Testis (tissue), 3 donors: Measurements from ENCODE around the gene GDNF. TPM values are rescaled to one million over a fixed set of nuclear protein-coding genes. Genes with fewer than 3 reads are reported as not detected.

Experiments used
- DNase-seq: peaks from one replicate; pipeline ENCODE4 v3.0.0-alpha.2; 2019
- H3K27ac ChIP-seq, 2 donors: fragments of 200-600 bp; sonication (generic); one replicate each; pipeline ENCODE4 v1.5.1; 2019
- H3K27me3 ChIP-seq: fragments of 200-600 bp; sonication (generic); one replicate; pipeline ENCODE4 v1.5.1; 2019
- H3K36me3 ChIP-seq: fragments of 200-600 bp; sonication (generic); one replicate; pipeline ENCODE4 v1.5.1; 2017; ENCODE audit warnings: low read depth; ENCODE audit errors: missing control alignments
- H3K4me1 ChIP-seq: fragments of 200-600 bp; sonication (generic); one replicate; pipeline ENCODE4 v1.5.1; 2019
- H3K4me3 ChIP-seq, 2 donors: fragments of 200-600 bp; sonication (generic); one replicate each; pipeline ENCODE4 v1.5.1; 2017 to 2019
- H3K9me3 ChIP-seq: fragments of 200-600 bp; sonication (generic); one replicate; pipeline ENCODE4 v1.5.1; 2017
- CTCF ChIP-seq, 3 experiments: fragments of 450-650 bp in 2 of 3; fragments of 200-600 bp in 1 of 3; sonication (generic) in 1 of 3; IDR thresholded peaks; one replicate each; pipeline ENCODE4 v1.5.1; 2016 to 2019; ENCODE audit warnings: antibody characterized with exemption in 3 of 3, mild to moderate bottlenecking in 2 of 3, moderate library complexity in 1 of 3
- POLR2A ChIP-seq: fragments of 450-650 bp; IDR thresholded peaks from one replicate; pipeline ENCODE4 v1.6.1; 2017; ENCODE audit warnings: antibody characterized with exemption, mild to moderate bottlenecking, moderate library complexity
- WGBS, 2 donors: methylation state at CpG; one replicate each; pipeline ENCODE4 v1.1.5; 2018; 5-methylcytosine and 5-hydroxymethylcytosine counted together
- intact Hi-C: fragments of 100-400 bp; cut with DNase I; formaldehyde crosslinking; loops from one replicate; pipeline ENCODE4 v1.15.1; 2023; ENCODE audit warnings: low total_unique reads
- polyA plus RNA-seq: library from polyadenylated mRNA; stranded (reverse); fragments of 350-450 nt; fragmentation: Illumina TruSeq; extraction: RNeasy Lipid Tissue Mini Kit (QIAGEN cat#74804); gene quantifications from one replicate; pipeline ENCODE4 v1.2.3, GENCODE V29; 2014; ENCODE audit warnings: low read depth, low replicate concordance; ENCODE audit not compliant: insufficient read depth
- total RNA-seq, 2 donors: library from RNA; depleted of rRNA; stranded (reverse); fragments of >200 nt; gene quantifications; one replicate each; pipeline ENCODE4 v1.2.3, GENCODE V29; 2016

The GDNF gene
- total and polyA plus RNA-seq, 3 donors from 2014 or later: 0.37 to 0.71 (median 0.49) TPM

- no peak overlapping the region for H3K4me3 ChIP-seq
- no peaks in the 10 kb centered on the region for H3K9me3 ChIP-seq
- 91 to 95% methylated on average over 3 of the region's 3 CpGs for WGBS, 2 donors
- intact Hi-C loops: no loop called here
- no peaks in the 10 kb centered on the region for H3K27me3 ChIP-seq
- no peak overlapping the region for H3K27ac ChIP-seq
- TF ChIP-seq CTCF (IDR thresholded peaks at IDR 0.05) (no peak), POLR2A (no peak)
- H3K36me3 ChIP-seq: no peaks in the 10 kb centered on the region
- H3K4me1 ChIP-seq: no peaks in the 10 kb centered on the region
- DNase-seq: no peak
Measured at GRCh38 chr5:37881359-37881758, 41.5 kb upstream of the GDNF start.

GRCh38 chr5:37876943-37877342, 37.1 kb upstream of the GDNF start:
- Histone ChIP-seq H3K4me1 (no peaks in the 10 kb centered on the region), H3K36me3 (no peaks in the 10 kb centered on the region), H3K9me3 (no peaks in the 10 kb centered on the region), H3K27me3 (no peaks in the 10 kb centered on the region), H3K4me3 (no peak overlapping the region), H3K27ac (no peak overlapping the region)
- TF ChIP-seq CTCF (IDR thresholded peaks at IDR 0.05): no peak
- no peak for TF ChIP-seq POLR2A
- intact Hi-C loops: no loop called here
- no peak for DNase-seq
- 74 to 86% methylated on average over 3 of the region's 3 CpGs for whole genome bisulfite sequencing, 2 donors

GRCh38 chr5:37876245-37876644, 36.4 kb upstream of the GDNF start:
- Histone ChIP-seq H3K27me3 (no peaks in the 10 kb centered on the region), H3K4me1 (no peaks in the 10 kb centered on the region), H3K36me3 (no peaks in the 10 kb centered on the region), H3K4me3 (no peak overlapping the region), H3K9me3 (no peaks in the 10 kb centered on the region), H3K27ac (no peak overlapping the region)
- intact Hi-C loops: no loop called here
- DNase-seq: no peak
- no peak for TF ChIP-seq CTCF (IDR thresholded peaks at IDR 0.05)
- TF ChIP-seq POLR2A: no peak
- 92 to 100% methylated on average over 1 of the region's 1 CpG for WGBS, 2 donors

GRCh38 chr5:37875051-37875787, 35.4 kb upstream of the GDNF start:
- TF ChIP-seq CTCF (IDR thresholded peaks at IDR 0.05): no peak
- no peak for TF ChIP-seq POLR2A
- no peak for DNase-seq
- Histone ChIP-seq H3K36me3 (no peaks in the 10 kb centered on the region), H3K4me1 (no peaks in the 10 kb centered on the region), H3K9me3 (no peaks in the 10 kb centered on the region), H3K27ac (no peak overlapping the region), H3K27me3 (no peaks in the 10 kb centered on the region), H3K4me3 (no peak overlapping the region)
- WGBS, 2 donors: 84 to 88% methylated on average over 6 of the region's 6 CpGs
- intact Hi-C loops: no loop called here

- Histone ChIP-seq H3K4me1 (no peaks in the 10 kb centered on the region), H3K4me3 (no peak overlapping the region), H3K27me3 (no peaks in the 10 kb centered on the region), H3K36me3 (no peaks in the 10 kb centered on the region), H3K27ac (no peak overlapping the region), H3K9me3 (no peaks in the 10 kb centered on the region)
- TF ChIP-seq CTCF (IDR thresholded peaks at IDR 0.05): no peak
- no peak for TF ChIP-seq POLR2A
- intact Hi-C loops: no loop called here
- DNase-seq: no peak
- 84 to 94% methylated on average over 7 of the region's 7 CpGs for WGBS, 2 donors
Measured at GRCh38 chr5:37873988-37874387, 34.1 kb upstream of the GDNF start.
